ENCODE results near the gene PLAU. TPM values are rescaled to one million over a fixed set of nuclear protein-coding genes. Genes with fewer than 3 reads are reported as not detected.
A peak's percentile ranks its signal among the peaks of the same experiment; 100 is the strongest.

PLAU gene
- total RNA-seq, 2 donors from 2014 or later, result 7.1 to 11.0 TPM

DNA sequence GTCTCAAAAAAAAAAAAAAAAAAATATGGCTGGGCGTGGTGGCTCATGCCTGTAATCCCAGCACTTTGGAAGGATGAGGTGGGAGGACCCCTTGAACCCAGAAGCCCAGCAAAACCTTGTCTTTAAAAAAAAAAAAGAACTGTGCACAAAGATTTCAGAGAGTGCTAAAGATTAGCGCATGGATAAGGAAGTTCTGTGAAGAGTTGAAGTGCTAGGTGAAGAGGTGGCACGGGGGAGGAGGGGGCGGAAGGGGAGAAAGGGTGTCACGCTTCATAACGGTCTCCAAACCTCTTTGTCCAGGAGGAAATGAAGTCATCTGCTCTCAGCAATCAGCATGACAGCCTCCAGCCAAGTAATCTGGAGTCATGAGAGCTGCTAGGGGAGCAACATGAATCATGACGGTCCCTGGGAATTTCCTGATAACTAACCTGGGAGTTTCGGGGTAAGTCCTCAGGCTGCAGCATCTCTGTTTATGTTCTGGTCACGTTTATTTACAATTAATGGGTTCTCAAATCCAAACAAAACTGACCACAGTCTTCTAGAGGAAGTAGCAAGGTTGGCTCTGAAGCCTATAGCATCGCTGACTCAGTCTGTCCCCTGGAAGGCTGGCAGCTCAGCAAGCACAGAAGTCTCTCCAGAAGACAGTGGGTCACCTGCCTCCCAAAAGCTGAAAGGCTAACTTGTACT, 1.9 kb upstream of the PLAU start:
- DNase-seq (ENCODE audit: low spot score), result no peak
- Histone ChIP-seq H3K27ac (no peak overlapping the region), H3K9me3 (no peaks in the 10 kb centered on the region), H3K27me3 (replicated peaks; ENCODE audit: insufficient read depth) (no peaks in the 10 kb centered on the region), H3K4me3 (no peak overlapping the region), H3K36me3 (no peaks in the 10 kb centered on the region), H3K4me1 (replicated peaks) (no peaks in the 10 kb centered on the region)
- TF ChIP-seq POLR2AphosphoS5 (IDR thresholded peaks at IDR 0.05), result no peak
- intact Hi-C loops (cut with DNase I), result no loop called here
- WGBS, result 39% methylated on average over 10 of the region's 10 CpGs

- H3K27ac ChIP-seq, result no peak overlapping the region
- TF ChIP-seq POLR2A (IDR thresholded peaks at IDR 0.05) (no peak), POLR2AphosphoS5 (IDR thresholded peaks at IDR 0.05) (no peak)
- TF ChIP-seq, protein P1, sequence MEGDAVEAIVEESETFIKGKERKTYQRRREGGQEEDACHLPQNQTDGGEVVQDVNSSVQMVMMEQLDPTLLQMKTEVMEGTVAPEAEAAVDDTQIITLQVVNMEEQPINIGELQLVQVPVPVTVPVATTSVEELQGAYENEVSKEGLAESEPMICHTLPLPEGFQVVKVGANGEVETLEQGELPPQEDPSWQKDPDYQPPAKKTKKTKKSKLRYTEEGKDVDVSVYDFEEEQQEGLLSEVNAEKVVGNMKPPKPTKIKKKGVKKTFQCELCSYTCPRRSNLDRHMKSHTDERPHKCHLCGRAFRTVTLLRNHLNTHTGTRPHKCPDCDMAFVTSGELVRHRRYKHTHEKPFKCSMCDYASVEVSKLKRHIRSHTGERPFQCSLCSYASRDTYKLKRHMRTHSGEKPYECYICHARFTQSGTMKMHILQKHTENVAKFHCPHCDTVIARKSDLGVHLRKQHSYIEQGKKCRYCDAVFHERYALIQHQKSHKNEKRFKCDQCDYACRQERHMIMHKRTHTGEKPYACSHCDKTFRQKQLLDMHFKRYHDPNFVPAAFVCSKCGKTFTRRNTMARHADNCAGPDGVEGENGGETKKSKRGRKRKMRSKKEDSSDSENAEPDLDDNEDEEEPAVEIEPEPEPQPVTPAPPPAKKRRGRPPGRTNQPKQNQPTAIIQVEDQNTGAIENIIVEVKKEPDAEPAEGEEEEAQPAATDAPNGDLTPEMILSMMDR (IDR thresholded peaks at IDR 0.05), result no peak
Measured at GRCh38 chr10:73909540-73910115, 1.3 kb upstream of the PLAU start.

GRCh38 chr10:73910401-73910763, 550 bp upstream of the PLAU start:
- Histone ChIP-seq H3K4me3 (peak overlapping the region; percentile 47 to 50), H3K4me1 (replicated peaks) (no peaks in the 10 kb centered on the region), H3K27ac (peak overlapping the region in 1 of 2 donors; percentile 26), H3K36me3 (no peaks in the 10 kb centered on the region), H3K9me3 (no peaks in the 10 kb centered on the region), H3K27me3 (replicated peaks; ENCODE audit: insufficient read depth) (no peaks in the 10 kb centered on the region)
- no peak for DNase-seq (ENCODE audit: low spot score)
- 41% methylated on average over 9 of the region's 9 CpGs for WGBS
- TF ChIP-seq POLR2A (IDR thresholded peaks at IDR 0.05), result no peak
- TF ChIP-seq, protein P1 (IDR thresholded peaks at IDR 0.05), result no peak
- TF ChIP-seq POLR2AphosphoS5 (IDR thresholded peaks at IDR 0.05), result no peak
- intact Hi-C loops (cut with DNase I), result no loop called here

More at GRCh38 chr10:73909540-73910115, 1.3 kb upstream of the PLAU start:
- intact Hi-C loops (cut with DNase I), result no loop called here
- Histone ChIP-seq H3K9me3 (no peaks in the 10 kb centered on the region), H3K4me3 (no peak overlapping the region), H3K27me3 (replicated peaks; ENCODE audit: insufficient read depth) (no peaks in the 10 kb centered on the region), H3K4me1 (replicated peaks) (no peaks in the 10 kb centered on the region), H3K36me3 (no peaks in the 10 kb centered on the region)
- DNase-seq (ENCODE audit: low spot score), result no peak
- 88% methylated on average over 4 of the region's 4 CpGs for WGBS

GRCh38 chr10:73911553-73912004, 647 bp downstream of the PLAU start:
- Histone ChIP-seq H3K4me1 (replicated peaks) (no peaks in the 10 kb centered on the region), H3K36me3 (no peaks in the 10 kb centered on the region), H3K9me3 (no peaks in the 10 kb centered on the region), H3K27ac (peak overlapping the region; percentile 26 to 49), H3K27me3 (replicated peaks; ENCODE audit: insufficient read depth) (no peaks in the 10 kb centered on the region), H3K4me3 (peak overlapping the region; percentile 47 to 50)
- no peak for TF ChIP-seq POLR2A (IDR thresholded peaks at IDR 0.05)
- no peak for TF ChIP-seq POLR2AphosphoS5 (IDR thresholded peaks at IDR 0.05)
- TF ChIP-seq, protein P1 (IDR thresholded peaks at IDR 0.05), result no peak
- DNase-seq (ENCODE audit: low spot score), result no peak
- intact Hi-C loops (cut with DNase I), result no loop called here
- WGBS, result 18% methylated on average over 13 of the region's 14 CpGs

- Histone ChIP-seq H3K9me3 (no peaks in the 10 kb centered on the region), H3K27ac (no peak overlapping the region), H3K27me3 (replicated peaks; ENCODE audit: insufficient read depth) (no peaks in the 10 kb centered on the region), H3K36me3 (no peaks in the 10 kb centered on the region), H3K4me3 (no peak overlapping the region), H3K4me1 (replicated peaks) (no peaks in the 10 kb centered on the region)
- TF ChIP-seq POLR2AphosphoS5 (IDR thresholded peaks at IDR 0.05) (no peak), POLR2A (IDR thresholded peaks at IDR 0.05) (no peak)
- TF ChIP-seq, protein P1 (IDR thresholded peaks at IDR 0.05), result no peak
- intact Hi-C loops (cut with DNase I), result no loop called here
- 84% methylated on average over 10 of the region's 10 CpGs for WGBS
- DNase-seq (ENCODE audit: low spot score), result no peak
Measured at GRCh38 chr10:73914036-73914435, 3.1 kb downstream of the PLAU start.
